A673 (cell line): Measurements from ENCODE around the gene TEX19. TPM values are rescaled to one million over a fixed set of nuclear protein-coding genes. Genes with fewer than 3 reads are reported as not detected.
A peak's percentile ranks its signal among the peaks of the same experiment; 100 is the strongest.

Experiments
- BruUV-seq: library from RNA; stranded (reverse); fragments of 400-500 nt; replicated peaks from 2 replicates; lab custom pipeline; 2021; lab: Mats Ljungman, UMichigan
- CTCF ChIA-PET: fragments of 300-600 bp; sonication (Branson Sonifier 250); formaldehyde crosslinking; loops from one replicate; lab custom pipeline; 2022; ENCODE audit warnings: antibody characterized with exemption; lab: Charles Lee
- POLR2A ChIA-PET: fragments of 300-600 bp; sonication (Branson Sonifier 250); formaldehyde crosslinking; loops from one replicate; lab custom pipeline; 2022; ENCODE audit warnings: antibody characterized with exemption; ENCODE audit not compliant: low non-redundant PET; lab: Charles Lee
- DNase-seq: peaks from one replicate; pipeline ENCODE4 v3.0.0-alpha.2; 2015; ENCODE audit warnings: low spot score
- H3K27ac ChIP-seq: fragments of 200-600 bp; sonication (generic); 2 replicates; pipeline ENCODE4 v1.5.1; 2016; ENCODE audit warnings: mixed run types, low read depth, mild to moderate bottlenecking, mixed read lengths, antibody characterized with exemption, low read length; ENCODE audit not compliant: poor library complexity, severe bottlenecking
- H3K27me3 ChIP-seq: fragments of 200-600 bp; sonication (generic); replicated peaks from 2 replicates; pipeline ENCODE4 v1.6.1; 2017; ENCODE audit warnings: mixed run types, low read depth, mild to moderate bottlenecking, mixed read lengths, antibody characterized with exemption, low read length; ENCODE audit not compliant: insufficient read depth, poor library complexity
- H3K36me3 ChIP-seq: fragments of 200-600 bp; sonication (generic); 2 replicates; pipeline ENCODE4 v1.6.1; 2016; ENCODE audit warnings: mixed run types, mild to moderate bottlenecking, mixed read lengths, antibody characterized with exemption, low read length; ENCODE audit not compliant: insufficient read depth, poor library complexity, severe bottlenecking
- H3K4me1 ChIP-seq: fragments of 200-600 bp; sonication (generic); 2 replicates; pipeline ENCODE4 v1.6.1; 2017; ENCODE audit warnings: mixed run types, mild to moderate bottlenecking, mixed read lengths, antibody characterized with exemption, low read length; ENCODE audit not compliant: insufficient read depth, poor library complexity, severe bottlenecking
- H3K4me3 ChIP-seq: fragments of 200-600 bp; sonication (generic); 2 replicates; pipeline ENCODE4 v1.5.1; 2016; ENCODE audit warnings: low read depth, mixed run types, mild to moderate bottlenecking, mixed read lengths, low read length; ENCODE audit not compliant: poor library complexity, severe bottlenecking
- H3K9me3 ChIP-seq: fragments of 200-600 bp; sonication (generic); 2 replicates; pipeline ENCODE4 v1.6.1; 2016; ENCODE audit warnings: mixed run types, low read depth, mild to moderate bottlenecking, mixed read lengths, antibody characterized with exemption, low read length; ENCODE audit not compliant: poor library complexity, severe bottlenecking
- CTCF ChIP-seq: fragments of 300-800, 200-600 bp; sonication (generic); conservative IDR thresholded peaks from 2 replicates; pipeline ENCODE4 v1.5.1; 2017; ENCODE audit warnings: low read depth, mild to moderate bottlenecking, antibody characterized with exemption, low read length, moderate library complexity, mixed read lengths
- EZH2 ChIP-seq: fragments of 200-600 bp; sonication (generic); IDR thresholded peaks from 2 replicates; pipeline ENCODE4 v1.6.1; 2017; ENCODE audit warnings: borderline replicate concordance, low read depth, mild to moderate bottlenecking, mixed read lengths, antibody characterized with exemption, low read length; ENCODE audit not compliant: poor library complexity, severe bottlenecking
- intact Hi-C: fragments of 100-400 bp; cut with micrococcal nuclease; formaldehyde crosslinking; loops from one replicate; pipeline ENCODE4 v1.10.0; 2022; ENCODE audit not compliant: unreplicated experiment
- total RNA-seq: library from RNA; stranded (reverse); gene quantifications from 2 replicates; pipeline ENCODE4 v1.2.3, GENCODE V29; 2021

The TEX19 gene
- total RNA-seq, 1 experiment from 2014 or later = 0.39 TPM

- BruUV-seq = no TSS peak
- no peaks in the 10 kb centered on the region for H3K27me3 ChIP-seq
- peaks cover 17% of the 10 kb centered on the region for H3K4me1 ChIP-seq
- no peaks in the 10 kb centered on the region for H3K36me3 ChIP-seq
- intact Hi-C loops = loop anchor here (5.0 kb wide), 1 partner anchor 417 kb away; no protein-coding TSS in a partner anchor
- TF ChIP-seq CTCF = no peak
- TF ChIP-seq EZH2 = no peak
- no peak overlapping the region for H3K4me3 ChIP-seq
- CTCF ChIA-PET = no interaction called here
- H3K9me3 ChIP-seq = no peaks in the 10 kb centered on the region
- H3K27ac ChIP-seq = no peak overlapping the region
- POLR2A ChIA-PET = no interaction called here
- no peak for DNase-seq
Measured at GRCh38 chr17:82350182-82351030, 8.6 kb upstream of the TEX19 start.

- POLR2A ChIA-PET = interaction anchor here (0.6 kb wide), 1 partner anchor 78 kb away, joined by 5 read pairs; the partner anchor contains the start of gene CSNK1D
- CTCF ChIA-PET = no interaction called here
- DNase-seq = no peak
- H3K27me3 ChIP-seq = no peaks in the 10 kb centered on the region
- H3K27ac ChIP-seq = no peak overlapping the region
- no peaks in the 10 kb centered on the region for H3K9me3 ChIP-seq
- no TSS peak for BruUV-seq
- H3K4me1 ChIP-seq = peaks cover 17% of the 10 kb centered on the region
- TF ChIP-seq CTCF (no peak), EZH2 (no peak)
- H3K4me3 ChIP-seq = no peak overlapping the region
- H3K36me3 ChIP-seq = no peaks in the 10 kb centered on the region
- intact Hi-C loops = loop anchor here (5.0 kb wide), 1 partner anchor 416 kb away; no protein-coding TSS in a partner anchor
Measured at GRCh38 chr17:82351254-82351712, 7.8 kb upstream of the TEX19 start.

GRCh38 chr17:82351713-82352488 lies 7.1 kb upstream of the TEX19 start:
- Histone ChIP-seq H3K36me3 (no peaks in the 10 kb centered on the region), H3K4me3 (no peak overlapping the region), H3K4me1 (peaks cover 17% of the 10 kb centered on the region), H3K9me3 (no peaks in the 10 kb centered on the region), H3K27ac (no peak overlapping the region), H3K27me3 (no peaks in the 10 kb centered on the region)
- intact Hi-C loops = loop anchor here (1.0 to 5.0 kb wide), 2 partner anchors 62 to 415 kb away; no protein-coding TSS in a partner anchor
- DNase-seq = peak; percentile 89
- POLR2A ChIA-PET = interaction anchor here (0.6 kb wide), 1 partner anchor 79 kb away, joined by 5 read pairs; the partner anchor contains the start of gene CSNK1D
- TF ChIP-seq EZH2 (no peak), CTCF (peak; percentile 92)
- CTCF ChIA-PET = no interaction called here
- BruUV-seq = no TSS peak
